GM19328 (cell line): ENCODE data around the gene EMC6.

Experiments
- ATAC-seq: cut with Tn5 transposase; IDR thresholded peaks from one replicate; pipeline ENCODE4 v1.9.1; 2021; ENCODE audit warnings: mild to moderate bottlenecking, moderate library complexity; ENCODE audit not compliant: unreplicated experiment

The EMC6 gene

DNA sequence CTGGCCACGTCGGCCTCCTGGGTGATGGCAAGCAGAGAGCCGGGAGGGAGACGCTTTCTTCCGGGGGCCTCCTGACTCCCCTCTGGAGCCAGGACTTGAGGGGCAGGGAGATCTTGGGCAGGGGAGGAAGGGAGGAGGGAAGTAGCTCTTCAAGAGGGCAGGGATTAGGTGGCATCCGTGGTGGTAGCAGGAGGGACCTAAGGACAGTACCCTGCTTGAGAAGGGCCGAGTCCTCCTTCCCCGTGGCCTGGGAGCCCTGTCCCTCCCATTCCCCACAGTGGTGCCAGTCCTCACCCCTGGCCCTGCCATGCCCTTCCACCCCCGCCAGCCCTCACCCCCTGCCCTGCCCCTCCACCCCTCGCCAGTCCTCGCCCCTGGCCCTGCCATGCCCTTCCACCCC is 12.8 kb upstream of the EMC6 start:
- ATAC-seq: no peak

DNA sequence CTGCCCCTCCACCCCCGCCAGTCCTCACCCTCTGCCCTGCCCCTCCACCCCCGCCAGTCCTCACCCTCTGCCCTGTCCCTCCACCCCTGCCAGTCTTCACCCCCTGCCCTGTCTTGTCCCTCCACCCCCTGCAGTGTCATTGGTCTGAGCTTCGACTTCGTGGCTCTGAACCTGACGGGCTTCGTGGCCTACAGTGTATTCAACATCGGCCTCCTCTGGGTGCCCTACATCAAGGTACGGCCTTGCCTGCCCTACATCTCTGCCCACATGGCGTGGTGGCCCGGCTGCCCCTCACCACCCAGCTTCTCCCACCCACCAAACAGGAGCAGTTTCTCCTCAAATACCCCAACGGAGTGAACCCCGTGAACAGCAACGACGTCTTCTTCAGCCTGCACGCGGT is 12.3 kb upstream of the EMC6 start:
- ATAC-seq: no peak

DNA sequence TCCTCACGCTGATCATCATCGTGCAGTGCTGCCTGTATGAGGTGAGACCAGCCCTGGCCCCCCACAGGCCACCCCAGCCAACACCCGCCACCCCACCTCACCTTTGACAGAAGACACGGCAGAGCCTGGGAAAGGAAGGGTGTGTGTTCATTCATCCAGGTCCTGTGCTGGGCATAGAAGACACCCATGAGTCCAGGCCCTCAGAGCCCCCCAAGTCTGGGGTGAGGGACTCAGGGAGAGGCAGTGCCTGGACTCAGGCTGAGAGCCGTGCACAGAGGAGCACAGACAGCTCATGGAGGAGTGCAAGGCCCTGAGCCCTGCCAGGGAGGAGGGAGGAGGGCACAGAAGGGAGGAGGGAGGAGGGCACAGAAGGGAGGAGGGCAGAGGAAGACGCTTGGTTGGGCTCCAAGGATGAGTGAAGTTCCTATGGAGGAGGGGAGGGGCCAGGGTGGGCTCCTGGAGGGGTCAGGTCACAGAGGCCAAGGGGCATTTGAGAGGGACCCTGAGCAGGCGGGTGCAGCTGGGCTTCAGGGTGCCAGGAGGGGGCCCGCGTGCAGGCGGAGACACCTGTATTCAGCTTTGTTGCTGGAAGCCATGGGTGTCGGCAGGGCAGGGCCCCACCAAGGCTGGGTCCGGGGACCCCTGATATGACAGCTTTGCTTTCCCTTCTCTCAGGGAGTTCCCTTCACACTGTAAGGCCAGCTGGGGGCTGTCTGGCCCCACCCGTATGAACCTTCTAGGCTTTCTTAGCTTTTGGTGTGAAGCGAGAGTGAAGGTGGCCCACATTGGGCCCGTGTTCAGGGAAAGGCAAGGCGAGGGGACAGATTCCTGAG is 11.6 kb upstream of the EMC6 start:
- no peak for ATAC-seq

DNA sequence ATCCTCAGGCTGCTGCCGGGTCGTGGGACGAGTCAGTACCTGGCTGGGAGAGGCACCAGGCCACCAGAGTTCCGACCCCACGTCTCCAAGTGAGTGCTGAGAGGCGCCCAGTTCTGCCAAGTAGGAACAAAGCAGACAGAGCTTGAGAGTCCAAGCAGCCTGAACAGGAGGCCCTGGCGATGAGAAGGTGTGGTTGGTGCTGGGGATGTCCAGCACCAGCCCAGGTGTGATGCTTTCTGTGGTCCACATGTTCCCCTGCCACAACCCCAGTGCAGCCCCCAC is 11.1 kb upstream of the EMC6 start:
- no peak for ATAC-seq

DNA sequence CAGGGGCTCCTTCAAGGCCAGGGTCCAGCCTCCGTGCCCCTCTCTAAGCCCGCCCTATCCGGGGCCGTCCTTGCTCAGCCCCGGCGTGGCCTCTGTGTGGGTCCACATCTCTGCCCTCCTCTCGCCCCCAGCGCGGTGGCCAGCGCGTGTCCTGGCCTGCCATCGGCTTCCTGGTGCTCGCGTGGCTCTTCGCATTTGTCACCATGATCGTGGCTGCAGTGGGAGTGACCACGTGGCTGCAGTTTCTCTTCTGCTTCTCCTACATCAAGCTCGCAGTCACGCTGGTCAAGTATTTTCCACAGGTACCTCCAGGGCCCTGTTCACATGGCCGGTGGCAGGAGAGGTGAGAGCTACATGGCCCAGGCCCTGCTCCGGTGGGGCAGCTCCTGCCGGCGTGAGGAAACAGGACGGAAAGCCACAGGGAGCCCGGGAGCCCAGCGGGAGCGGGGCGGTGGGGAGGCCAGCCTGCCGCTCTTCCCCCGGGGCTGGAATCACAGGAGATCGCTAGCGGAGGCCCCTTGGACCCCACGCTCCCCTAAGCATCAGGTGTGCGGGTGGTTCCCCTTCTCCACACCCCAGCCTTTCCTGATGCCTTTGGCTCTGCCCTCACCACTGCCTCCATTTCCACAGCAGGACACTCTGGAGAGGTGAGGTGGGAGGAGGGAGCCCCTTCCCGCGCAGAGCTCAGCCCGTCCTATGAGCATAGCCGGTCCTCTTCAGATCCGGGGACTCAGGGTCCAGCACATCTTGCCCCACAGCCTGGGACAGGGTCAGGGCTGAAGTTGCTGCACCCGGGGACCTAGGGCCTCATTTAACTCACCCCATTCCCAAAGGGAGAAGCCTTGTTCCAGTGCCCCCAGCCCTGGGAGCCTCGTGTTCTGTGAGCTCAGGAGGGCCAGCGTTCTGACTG is 10.5 kb upstream of the EMC6 start:
- ATAC-seq: no peak

DNA sequence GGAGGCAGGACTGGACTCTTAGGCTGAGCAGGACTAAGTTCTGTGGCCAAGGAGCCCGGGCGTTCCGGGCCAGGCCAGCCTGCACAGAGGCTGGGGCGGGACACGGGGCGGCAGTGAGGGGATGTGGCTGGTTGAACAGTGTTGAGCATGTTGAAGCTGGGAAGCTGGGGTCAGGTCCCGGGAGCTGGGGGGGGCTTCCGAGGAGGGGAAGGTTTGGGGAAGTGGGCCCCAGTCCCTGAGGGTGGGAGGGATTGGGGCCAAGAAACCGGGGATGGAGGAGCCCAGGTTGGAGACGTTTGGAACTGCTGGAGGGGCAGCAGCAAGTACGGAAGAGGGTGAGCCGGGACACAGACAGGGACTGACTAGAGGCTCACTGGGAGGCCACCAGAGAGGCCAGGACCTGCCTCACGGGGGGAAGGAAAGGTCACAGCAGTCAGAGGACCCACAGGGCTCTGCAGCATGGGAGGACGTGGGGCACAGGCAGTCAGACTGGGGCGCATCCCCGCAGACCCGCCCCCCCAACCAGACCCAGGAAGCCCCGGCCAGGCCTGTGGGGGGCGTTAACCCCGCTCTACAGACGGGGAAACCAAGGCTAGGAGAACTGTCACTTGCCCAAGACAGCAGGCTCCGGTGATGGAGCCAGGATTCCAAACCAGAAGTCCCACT is 9.7 kb upstream of the EMC6 start:
- no peak for ATAC-seq

DNA sequence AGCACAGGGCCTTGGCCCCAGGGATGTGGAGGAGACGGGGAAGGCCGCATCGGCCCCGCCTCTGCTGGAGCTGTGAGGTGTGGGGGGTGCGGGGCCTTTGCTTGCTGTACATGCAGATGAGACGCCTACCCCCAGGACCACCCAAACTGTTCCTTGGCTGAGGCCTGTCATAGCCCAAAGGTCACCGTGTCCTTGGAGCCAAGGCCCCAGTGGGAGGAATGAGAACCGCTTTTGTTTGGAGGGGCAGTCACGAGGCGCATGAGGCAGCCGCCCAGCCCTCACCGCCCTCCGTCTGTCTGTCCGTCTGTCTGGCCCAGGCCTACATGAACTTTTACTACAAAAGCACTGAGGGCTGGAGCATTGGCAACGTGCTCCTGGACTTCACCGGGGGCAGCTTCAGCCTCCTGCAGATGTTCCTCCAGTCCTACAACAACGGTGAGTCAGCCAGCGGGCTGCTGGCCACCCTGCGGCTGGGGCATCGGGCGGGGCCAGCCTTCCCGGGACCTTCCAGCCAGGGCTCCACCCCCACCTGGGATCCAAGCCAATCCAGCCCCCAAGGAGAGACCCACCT is 9.0 kb upstream of the EMC6 start:
- no peak for ATAC-seq

- ATAC-seq: no peak
Measured at GRCh38 chr17:3660311-3660891, 8.2 kb upstream of the EMC6 start.

- ATAC-seq: no peak
Measured at GRCh38 chr17:3663102-3664011, 5.3 kb upstream of the EMC6 start.

- no peak for ATAC-seq
Measured at GRCh38 chr17:3665834-3666233, 2.8 kb upstream of the EMC6 start.

GRCh38 chr17:3666516-3666915 is 2.1 kb upstream of the EMC6 start:
- no peak for ATAC-seq

DNA sequence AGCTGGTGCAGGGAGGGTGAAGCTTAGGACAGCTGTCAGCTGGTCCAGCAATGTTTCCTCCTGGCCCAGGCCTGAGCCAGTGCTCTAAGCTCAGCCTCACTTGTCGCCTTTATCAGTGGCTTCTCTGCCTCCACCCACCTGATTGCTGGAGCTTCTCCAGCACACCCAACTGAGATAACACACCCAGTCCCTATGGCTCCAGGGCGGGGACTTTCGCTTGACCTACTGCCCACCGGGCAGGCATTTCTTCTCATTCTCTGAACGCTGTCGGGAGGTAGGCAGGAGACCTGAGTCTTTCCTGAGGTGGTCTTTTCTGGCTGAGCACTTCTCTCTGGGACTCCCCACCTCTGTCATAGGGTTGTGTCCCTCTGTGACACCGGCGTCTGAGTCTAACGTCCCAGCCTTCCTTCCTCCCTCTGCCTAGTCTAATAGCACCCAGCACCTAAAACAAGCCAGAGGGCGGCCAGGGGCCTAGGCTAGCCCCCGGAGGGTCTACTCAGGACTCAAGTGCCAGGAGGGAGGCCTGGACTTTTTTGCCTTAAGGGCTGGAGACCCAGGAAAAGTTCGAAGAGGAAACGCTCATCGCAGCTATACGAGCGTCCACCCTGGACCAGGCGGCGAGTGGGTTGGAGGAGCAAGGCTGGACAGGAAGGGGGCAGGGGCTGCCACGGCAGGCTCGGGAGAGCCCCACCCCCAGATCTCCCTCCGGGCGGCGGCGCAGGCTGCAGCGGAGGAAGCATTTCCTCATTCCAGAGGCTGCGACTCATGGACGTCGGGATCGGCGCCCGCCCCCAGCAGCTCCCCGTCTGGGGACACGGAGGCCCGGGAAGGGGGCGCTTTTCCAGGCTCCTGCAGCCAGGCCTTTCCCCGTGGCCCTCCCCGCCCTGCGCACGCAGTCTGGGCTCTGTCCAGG is 990 bp upstream of the EMC6 start:
- no peak for ATAC-seq

- no peak for ATAC-seq
Measured at GRCh38 chr17:3669085-3669347, 404 bp downstream of the EMC6 start.

DNA sequence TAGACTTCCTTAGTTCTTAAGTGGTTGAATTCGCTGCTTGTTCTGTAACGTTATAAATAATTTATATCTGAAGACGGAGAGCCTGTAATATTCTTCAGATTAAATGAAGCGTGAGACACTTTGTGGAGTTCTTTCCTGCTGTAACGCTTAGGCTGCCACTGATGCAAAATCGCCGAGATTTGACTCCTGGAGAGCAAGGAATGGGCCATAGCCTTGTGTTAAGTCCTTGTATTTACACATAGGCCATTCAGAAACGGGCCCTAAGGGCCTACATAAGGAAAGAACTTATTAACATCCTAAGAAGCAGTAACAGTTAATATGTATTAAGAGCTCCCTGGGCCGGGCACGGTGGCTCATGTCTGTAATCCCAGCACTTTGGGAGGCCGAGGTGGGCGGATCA is 936 bp downstream of the EMC6 start:
- no peak for ATAC-seq

- ATAC-seq: no peak
Measured at GRCh38 chr17:3672571-3672970, 4.0 kb downstream of the EMC6 start.

DNA sequence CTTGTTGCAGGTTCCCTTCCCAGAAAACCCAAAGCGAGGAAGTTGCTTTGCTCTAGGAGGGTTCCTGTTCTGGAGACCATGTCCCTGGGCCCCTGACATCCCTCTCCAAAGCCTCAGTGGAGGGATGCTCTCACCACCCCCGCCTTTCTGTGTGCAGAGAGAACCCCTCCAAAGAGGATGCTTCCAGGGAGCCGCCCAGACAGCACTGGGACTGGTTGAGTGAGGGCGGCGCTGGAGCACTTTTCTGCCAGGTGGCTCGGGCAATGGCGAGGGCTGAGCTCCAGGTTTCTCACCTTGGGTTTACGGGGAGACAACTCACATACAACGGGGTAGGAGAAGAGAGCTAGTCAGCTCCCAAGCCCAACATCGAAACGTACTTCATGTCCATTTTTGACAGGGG is 7.3 kb downstream of the EMC6 start:
- no peak for ATAC-seq

- no peak for ATAC-seq
Measured at GRCh38 chr17:3678095-3678820, 9.6 kb downstream of the EMC6 start.

DNA sequence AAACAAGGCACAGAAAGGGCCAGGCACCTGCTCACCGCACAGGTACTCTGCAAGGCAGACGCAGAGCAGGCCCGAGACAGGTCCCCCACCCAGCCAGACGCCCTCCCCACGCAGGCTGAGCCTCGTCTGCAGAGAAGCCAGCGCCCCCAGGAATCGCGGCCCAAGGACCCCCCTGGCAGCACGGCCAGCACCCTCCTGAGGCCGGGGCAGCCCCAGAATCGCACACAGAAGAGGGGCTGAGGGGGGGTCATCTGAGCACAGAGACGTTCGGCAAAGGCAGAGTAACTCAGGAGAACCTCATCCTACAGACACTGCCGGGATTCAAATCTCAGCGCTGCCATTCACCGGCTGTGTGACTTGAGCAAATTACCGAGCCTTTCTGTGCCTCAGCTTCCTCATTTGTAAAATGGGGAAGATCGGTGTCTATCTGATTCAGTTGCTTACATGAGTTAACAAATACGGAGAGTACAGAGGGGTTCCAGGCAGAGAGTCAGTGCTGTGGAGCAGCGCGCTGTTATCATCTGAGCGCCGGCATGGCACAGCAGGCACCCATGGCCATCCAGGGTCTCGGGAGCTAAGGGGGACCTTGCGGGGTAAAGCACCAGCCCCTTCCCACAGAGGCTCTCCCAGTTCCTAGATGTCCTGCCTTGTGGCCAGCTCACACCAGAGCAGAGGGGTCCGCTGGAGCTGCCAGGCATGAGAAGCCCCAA is 10.4 kb downstream of the EMC6 start:
- no peak for ATAC-seq
